OCI-LY7 (cell line): Measurements from ENCODE around the gene BTF3.
A peak's percentile ranks its signal among the peaks of the same experiment; 100 is the strongest.

Source experiments
- EZH2phosphoT487 ChIP-seq: fragments of 200-600 bp; sonication (generic); IDR thresholded peaks from 2 replicates; pipeline ENCODE4 v1.6.1; 2018; ENCODE audit warnings: low read depth, borderline replicate concordance, mild to moderate bottlenecking, mixed run types, antibody characterized with exemption, low read length, moderate library complexity, mixed read lengths
- TF ChIP-seq, protein P1 (sequence below): fragments of 200-600 bp; sonication (generic); conservative IDR thresholded peaks from 2 replicates; pipeline ENCODE4 v1.5.1; 2014; ENCODE audit warnings: mild to moderate bottlenecking, antibody characterized with exemption, low read length, moderate library complexity, mixed read lengths

DNA sequence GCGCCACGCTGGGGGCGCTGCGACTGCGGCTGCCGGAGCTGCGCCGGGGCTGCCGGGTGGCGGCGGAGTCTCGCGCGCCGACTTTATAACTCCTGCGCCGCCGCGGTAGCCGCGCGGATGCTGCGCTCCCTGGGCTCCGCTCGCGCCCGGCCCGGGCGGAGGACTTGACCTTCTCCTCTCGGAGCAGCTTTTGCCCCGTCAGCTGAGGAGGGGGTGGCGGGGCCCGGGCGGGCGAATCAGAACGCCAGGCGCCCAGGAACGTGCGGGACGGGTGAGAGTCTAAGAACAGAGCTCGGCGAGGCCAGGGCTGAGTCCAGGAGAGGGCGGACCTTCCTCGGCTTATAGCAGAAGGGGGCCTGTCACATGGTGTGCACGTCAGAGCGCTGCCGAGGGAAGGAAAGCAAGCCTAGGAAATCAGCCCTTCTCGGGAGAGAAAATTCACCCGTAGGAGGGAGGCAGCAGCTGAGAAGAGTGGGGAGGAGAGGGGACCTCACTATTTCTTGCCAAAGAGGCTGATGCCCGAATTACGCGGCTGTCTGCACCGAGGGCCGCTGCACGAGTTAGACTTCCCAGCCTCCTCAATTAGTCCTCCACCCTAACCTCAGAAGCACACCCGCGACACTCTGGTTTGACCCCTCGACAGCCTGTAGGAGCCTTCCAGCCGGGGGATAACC, 49.6 kb upstream of the BTF3 start, which contains the start of gene FOXD1:
- TF ChIP-seq, protein P1, sequence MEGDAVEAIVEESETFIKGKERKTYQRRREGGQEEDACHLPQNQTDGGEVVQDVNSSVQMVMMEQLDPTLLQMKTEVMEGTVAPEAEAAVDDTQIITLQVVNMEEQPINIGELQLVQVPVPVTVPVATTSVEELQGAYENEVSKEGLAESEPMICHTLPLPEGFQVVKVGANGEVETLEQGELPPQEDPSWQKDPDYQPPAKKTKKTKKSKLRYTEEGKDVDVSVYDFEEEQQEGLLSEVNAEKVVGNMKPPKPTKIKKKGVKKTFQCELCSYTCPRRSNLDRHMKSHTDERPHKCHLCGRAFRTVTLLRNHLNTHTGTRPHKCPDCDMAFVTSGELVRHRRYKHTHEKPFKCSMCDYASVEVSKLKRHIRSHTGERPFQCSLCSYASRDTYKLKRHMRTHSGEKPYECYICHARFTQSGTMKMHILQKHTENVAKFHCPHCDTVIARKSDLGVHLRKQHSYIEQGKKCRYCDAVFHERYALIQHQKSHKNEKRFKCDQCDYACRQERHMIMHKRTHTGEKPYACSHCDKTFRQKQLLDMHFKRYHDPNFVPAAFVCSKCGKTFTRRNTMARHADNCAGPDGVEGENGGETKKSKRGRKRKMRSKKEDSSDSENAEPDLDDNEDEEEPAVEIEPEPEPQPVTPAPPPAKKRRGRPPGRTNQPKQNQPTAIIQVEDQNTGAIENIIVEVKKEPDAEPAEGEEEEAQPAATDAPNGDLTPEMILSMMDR: 0 out of 2 replicates have a peak, but pooled peaks have one; percentile 8
- TF ChIP-seq EZH2phosphoT487: no peak
